D721Med (cell line): ENCODE results near the gene ODC1.
A peak's percentile ranks its signal among the peaks of the same experiment; 100 is the strongest.

ENCODE experiments used
- DNase-seq: peaks from one replicate; pipeline ENCODE4 v3.0.0; 2011; ENCODE audit warnings: low spot score; ENCODE audit not compliant: insufficient read length
- FAIRE-seq: peaks from 2 replicates; lab custom pipeline; 2011; peaks lifted over from hg19 to GRCh38; lab: Jason Lieb, UNC
- TF ChIP-seq, protein P1 (sequence below): IDR thresholded peaks from 2 replicates; pipeline ENCODE4 v1.5.1; 2012; ENCODE audit warnings: mild to moderate bottlenecking, control low read depth; ENCODE audit not compliant: insufficient read depth; ENCODE audit errors: missing control alignments

The ODC1 gene

DNA sequence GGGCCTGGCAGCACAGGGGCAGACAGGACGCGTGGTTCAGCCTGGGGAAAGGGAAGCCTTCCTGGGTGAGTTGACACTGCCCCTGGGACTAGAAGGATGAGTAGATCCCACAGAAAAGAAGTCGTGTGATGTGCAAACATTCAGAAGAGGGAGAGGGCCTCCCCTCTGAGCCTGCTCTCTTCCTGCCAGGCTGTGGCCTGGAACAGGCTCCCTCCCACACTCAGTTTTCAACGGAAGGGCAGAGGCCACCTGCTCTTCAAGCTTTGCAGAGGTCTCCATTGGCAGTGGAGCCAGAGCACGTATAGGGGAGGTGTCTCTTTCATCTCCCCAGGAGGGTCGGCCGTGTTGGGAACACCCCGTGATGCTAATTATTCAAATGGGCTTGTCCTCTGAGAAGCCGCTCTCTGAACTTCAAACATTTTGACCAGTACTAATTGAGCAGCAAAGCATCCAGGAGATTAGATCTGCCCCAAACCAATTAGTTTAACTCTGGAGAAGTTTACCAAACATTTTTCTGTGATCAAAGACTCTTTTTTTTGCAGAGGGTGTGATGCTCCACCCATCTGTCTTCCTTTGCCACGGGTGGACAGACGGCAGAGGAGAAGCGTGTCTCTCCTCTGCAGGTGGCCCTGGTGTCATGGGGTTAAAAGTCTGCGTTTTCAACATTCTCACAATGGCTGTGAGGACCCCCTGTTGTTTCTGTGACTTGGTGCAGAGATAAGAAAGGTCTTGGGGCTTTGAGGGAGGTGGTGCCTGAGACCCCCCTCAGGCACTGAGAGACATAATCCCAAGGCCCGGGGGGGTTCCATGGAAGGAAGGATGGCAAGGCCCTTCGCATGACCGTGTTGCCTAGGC, 29.5 kb upstream of the ODC1 start:
- TF ChIP-seq, protein P1, sequence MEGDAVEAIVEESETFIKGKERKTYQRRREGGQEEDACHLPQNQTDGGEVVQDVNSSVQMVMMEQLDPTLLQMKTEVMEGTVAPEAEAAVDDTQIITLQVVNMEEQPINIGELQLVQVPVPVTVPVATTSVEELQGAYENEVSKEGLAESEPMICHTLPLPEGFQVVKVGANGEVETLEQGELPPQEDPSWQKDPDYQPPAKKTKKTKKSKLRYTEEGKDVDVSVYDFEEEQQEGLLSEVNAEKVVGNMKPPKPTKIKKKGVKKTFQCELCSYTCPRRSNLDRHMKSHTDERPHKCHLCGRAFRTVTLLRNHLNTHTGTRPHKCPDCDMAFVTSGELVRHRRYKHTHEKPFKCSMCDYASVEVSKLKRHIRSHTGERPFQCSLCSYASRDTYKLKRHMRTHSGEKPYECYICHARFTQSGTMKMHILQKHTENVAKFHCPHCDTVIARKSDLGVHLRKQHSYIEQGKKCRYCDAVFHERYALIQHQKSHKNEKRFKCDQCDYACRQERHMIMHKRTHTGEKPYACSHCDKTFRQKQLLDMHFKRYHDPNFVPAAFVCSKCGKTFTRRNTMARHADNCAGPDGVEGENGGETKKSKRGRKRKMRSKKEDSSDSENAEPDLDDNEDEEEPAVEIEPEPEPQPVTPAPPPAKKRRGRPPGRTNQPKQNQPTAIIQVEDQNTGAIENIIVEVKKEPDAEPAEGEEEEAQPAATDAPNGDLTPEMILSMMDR, result no peak
- FAIRE-seq (no peak), DNase-seq (no peak)

DNA sequence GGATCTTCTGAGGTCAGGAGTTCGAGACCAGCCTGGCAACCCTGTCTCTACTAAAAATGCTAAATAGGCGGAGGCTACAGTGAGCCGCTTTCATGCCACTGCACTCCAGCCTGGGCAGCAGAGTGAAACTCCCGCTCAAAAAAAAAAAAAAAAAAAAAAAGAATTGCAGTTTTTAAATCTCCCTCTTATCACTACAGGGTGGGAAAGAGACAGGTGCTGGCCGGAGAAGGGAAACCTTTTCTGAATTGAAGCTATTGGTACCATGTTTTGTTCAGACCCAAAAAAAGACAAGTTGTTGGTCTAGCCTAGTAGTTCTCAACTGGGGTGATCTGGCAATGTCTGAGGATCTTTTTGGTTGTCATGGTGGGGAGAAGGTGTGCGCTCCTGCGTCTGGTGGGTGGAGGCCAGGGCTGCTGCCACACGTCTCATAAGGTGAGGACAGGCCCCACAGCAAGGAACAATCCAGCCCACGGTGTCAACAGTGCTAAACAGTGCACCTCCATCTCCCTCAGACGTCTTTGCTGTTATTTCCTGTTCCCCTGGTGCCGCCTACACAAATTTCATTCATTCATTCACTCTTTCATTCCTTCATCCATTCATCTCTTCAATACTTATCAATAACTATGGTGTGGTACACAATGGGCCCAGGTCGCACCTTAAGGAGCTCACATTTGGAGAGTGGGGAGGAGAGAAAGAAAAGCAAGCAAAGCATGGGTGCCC, 28.8 kb upstream of the ODC1 start:
- DNase-seq, result no peak
- TF ChIP-seq, protein P1, result no peak
- FAIRE-seq, result no peak

DNA sequence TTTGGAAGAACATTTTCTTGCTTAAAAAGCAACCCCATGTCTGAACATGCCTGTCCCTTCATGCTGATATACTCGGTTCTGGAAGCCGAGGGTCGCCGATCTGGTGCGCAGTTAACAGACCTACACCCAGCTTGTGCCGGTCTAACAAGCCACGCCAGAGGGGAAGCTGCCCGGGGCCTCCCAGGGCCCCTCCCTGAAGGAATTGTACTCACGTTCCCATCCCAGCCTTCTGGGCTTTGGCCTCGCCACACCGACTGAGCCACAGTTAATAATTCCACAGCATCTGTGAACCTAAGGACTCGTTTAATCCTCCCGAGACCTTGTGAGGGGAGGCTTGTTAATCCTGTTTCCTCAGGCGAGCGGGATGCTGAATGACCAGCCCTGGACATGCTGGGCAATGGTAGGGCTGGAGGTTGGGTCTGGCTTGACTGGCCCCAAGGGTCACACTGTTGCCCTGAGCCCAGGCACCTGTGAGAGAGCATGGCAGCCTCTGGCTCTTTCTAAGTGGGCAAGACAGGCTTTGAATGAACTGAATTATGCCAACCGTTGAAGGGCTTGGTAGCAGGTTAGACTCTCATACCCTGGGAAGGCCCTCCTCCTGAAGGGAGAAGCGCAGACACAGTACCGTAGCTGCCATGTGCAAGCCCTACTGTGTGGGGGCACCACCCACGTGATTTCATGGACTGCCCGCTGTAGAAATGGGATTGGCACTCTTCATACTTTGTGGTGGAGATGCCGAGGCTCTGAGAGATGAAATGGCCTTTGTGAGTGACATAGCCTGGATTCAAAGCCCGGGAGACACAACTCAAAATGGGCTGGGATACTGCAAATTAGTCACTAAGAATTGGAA, 27.9 kb upstream of the ODC1 start:
- TF ChIP-seq, protein P1, result no peak
- DNase-seq (peak; percentile 82), FAIRE-seq (peak; percentile 86)

DNA sequence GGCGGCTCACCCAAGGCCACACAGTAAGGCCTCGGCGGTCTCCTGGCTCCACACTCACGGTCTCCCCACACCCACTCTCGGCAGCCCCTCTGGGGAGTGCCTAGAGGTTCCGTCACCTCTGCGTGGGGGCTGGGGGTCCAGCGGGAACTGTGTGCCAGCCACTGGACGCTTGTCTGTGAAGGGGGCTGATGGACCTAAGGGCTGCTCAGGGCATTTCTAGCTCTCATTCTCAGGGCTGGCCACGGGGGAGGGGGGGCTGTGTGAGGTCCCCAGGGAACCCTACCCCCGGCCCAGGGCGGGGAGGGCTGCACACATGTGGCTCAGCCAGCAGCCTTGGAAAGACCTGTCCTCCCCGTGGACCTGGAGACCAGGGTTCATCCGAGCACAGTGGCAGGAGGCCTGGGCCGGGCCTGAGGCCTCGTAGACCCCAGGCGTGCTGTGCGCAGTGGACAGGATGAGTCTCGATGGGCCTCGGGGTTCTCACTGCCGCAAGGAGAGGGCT, 27.1 kb upstream of the ODC1 start:
- FAIRE-seq (no peak), DNase-seq (no peak)
- TF ChIP-seq, protein P1, result no peak

DNA sequence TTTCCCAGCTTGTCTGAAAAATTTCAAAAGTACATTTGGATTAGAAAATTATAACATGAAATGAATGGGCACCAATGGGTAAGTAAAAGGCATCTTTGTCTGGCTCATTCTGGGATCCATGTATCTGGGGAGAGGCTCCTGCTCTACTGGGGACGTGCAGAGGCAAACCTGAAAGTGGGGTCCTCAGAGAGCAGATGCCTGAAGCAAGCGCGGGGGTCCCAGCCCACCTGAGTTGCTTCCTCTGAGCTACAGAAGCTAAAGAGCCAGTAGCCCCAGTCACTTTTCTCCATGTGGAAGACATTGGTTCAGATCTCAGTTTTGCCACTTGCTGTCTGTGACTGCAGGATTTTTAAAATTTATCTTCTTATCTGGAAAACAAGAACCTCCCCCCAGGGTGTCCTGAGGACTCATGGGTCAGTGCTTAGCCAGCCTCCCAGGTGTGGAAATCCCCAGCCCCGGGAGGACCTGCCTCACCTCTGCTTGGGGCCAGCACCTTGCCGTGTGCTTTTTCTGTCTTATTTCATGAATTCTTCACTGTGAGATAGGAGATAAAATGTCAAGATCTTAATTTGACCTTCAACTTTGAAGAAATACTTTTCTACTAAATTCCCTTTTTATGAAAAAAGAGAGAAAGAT, 25.1 kb upstream of the ODC1 start:
- FAIRE-seq, result no peak
- TF ChIP-seq, protein P1, result no peak
- no peak for DNase-seq

DNA sequence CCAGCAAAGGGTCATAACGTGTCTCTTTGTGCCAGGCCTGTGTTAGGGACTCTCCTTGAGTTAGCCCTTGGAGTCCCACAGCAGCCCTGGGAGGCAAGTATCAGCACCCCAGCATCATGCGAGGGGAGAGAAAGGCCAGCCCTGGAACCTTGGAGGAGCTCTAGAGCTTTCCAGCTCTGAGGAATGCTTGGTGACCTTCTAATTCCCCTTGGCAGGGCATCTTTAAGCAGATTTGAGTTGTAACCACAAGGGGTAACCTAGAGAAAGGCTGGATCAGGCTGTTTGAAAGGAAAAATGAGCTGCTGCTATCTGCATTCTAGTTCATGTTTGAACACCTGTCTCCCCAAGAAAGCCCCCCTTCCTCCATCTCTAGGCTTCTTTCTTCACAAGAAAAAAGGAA, 23.8 kb upstream of the ODC1 start:
- DNase-seq (no peak), FAIRE-seq (no peak)
- TF ChIP-seq, protein P1, result no peak
